ENCODE measurements around the gene DAPK1. TPM values are rescaled to one million over a fixed set of nuclear protein-coding genes. Genes with fewer than 3 reads are reported as not detected.

DAPK1 gene
- polyA plus RNA-seq, 2 of the 4 experiments (the other 2 are of a cell fraction), result 55.2 to 67.2 TPM

GRCh38 chr9:87564791-87565241, 67.1 kb downstream of the DAPK1 start (continued):
- TF ChIP-seq E2F6 (IDR thresholded peaks at IDR 0.05; ENCODE audit: borderline replicate concordance, low read depth), result no peak

- ChIA-PET CTCF (interaction anchor here (1.2 to 1.3 kb wide), 2 partner anchors 9 to 10 kb away, joined by 3 read pairs; no protein-coding TSS in a partner anchor), POLR2A (no interaction called here)
- ATAC-seq, result no peak
- H3K9me3 ChIP-seq, result no peaks in the 10 kb centered on the region
- DNase-seq (ENCODE audit: low read depth in 1 of 2, low spot score in 1 of 2), result no peak
- WGBS (ENCODE audit: missing lambda C conversion rate), result 81% methylated on average over 4 of the region's 4 CpGs
- H3K4me1 ChIP-seq, result peaks cover 48% of the 10 kb centered on the region
- FAIRE-seq, result no peak
- no peak for TF ChIP-seq CTCF (IDR thresholded peaks at IDR 0.05)
- TF ChIP-seq FOXS1 (CRISPR knock-in tag; IDR thresholded peaks at IDR 0.05), result no peak
- TF ChIP-seq CEBPB (IDR thresholded peaks at IDR 0.05), result no peak
- TF ChIP-seq NFE2L2 (conservative IDR thresholded peaks at IDR 0.05; ENCODE audit: low read length), result no peak
- no peak for TF ChIP-seq KDM5A (IDR thresholded peaks at IDR 0.05)
- TF ChIP-seq MAX (IDR thresholded peaks at IDR 0.05), result no peak
- no peak for TF ChIP-seq RCOR1 (IDR thresholded peaks at IDR 0.05; ENCODE audit: low read depth, low read length)
- TF ChIP-seq TFCP2L1 (CRISPR knock-in tag; IDR thresholded peaks at IDR 0.05), result no peak
- no peak for TF ChIP-seq GATA3 (IDR thresholded peaks at IDR 0.05; ENCODE audit: borderline replicate concordance)
- no peak for TF ChIP-seq HOXB5 (CRISPR knock-in tag; IDR thresholded peaks at IDR 0.05)
- TF ChIP-seq SREBF2 (IDR thresholded peaks at IDR 0.05), result no peak
- H3K27ac ChIP-seq, result no peak overlapping the region
- H3K4me3 ChIP-seq, result no peak overlapping the region
- H3K4me2 ChIP-seq, result no peak overlapping the region
Measured at GRCh38 chr9:87567001-87567400, 69.3 kb downstream of the DAPK1 start.

- H3K9me3 ChIP-seq, result no peaks in the 10 kb centered on the region
- H3K27ac ChIP-seq, result no peak overlapping the region
- ATAC-seq, result peak in 1 of 2 experiments; percentile 23; a peak in 2 of 6 replicates
- no peak overlapping the region for H3K4me2 ChIP-seq
- ChIA-PET POLR2A (no interaction called here), CTCF (interaction anchor here (0.7 to 1.3 kb wide), 3 partner anchors 10 to 17 kb away, joined by 3 read pairs; no protein-coding TSS in a partner anchor)
- peaks cover 49% of the 10 kb centered on the region for H3K4me1 ChIP-seq
- no peak overlapping the region for H3K4me3 ChIP-seq
- DNase-seq (ENCODE audit: low read depth in 1 of 2, low spot score in 1 of 2), result no peak
- 84% methylated on average over 7 of the region's 7 CpGs for WGBS (ENCODE audit: missing lambda C conversion rate)
- TF ChIP-seq HES2 (IDR thresholded peaks at IDR 0.05), result no peak
- TF ChIP-seq CEBPB (IDR thresholded peaks at IDR 0.05), result no peak
- TF ChIP-seq USF2 (IDR thresholded peaks at IDR 0.05), result no peak
- TF ChIP-seq BHLHE40 (IDR thresholded peaks at IDR 0.05; ENCODE audit: low read depth, low read length), result no peak
- no peak for FAIRE-seq
Measured at GRCh38 chr9:87567571-87567970, 69.9 kb downstream of the DAPK1 start.

- CTCF ChIA-PET, result interaction anchor here (0.7 to 1.3 kb wide), 2 partner anchors 11 to 17 kb away, joined by 3 read pairs; no protein-coding TSS in a partner anchor
- WGBS (ENCODE audit: missing lambda C conversion rate), result 96% methylated on average over 8 of the region's 9 CpGs
- TF ChIP-seq POLR2A (IDR thresholded peaks at IDR 0.05; ENCODE audit: low read length) (no peak), JUN (IDR thresholded peaks at IDR 0.05) (no peak), FOSB (CRISPR knock-in tag; IDR thresholded peaks at IDR 0.05) (no peak), ZC3H11A (IDR thresholded peaks at IDR 0.05) (no peak), POLR2AphosphoS2 (conservative IDR thresholded peaks at IDR 0.05; ENCODE audit: low read length) (no peak), RAD21 (conservative IDR thresholded peaks at IDR 0.05 in 1 of 2, IDR thresholded peaks at IDR 0.05 in 1 of 2) (no peak), PHF8 (IDR thresholded peaks at IDR 0.05; ENCODE audit: borderline replicate concordance, low read depth) (no peak), ESRRA (IDR thresholded peaks at IDR 0.05; ENCODE audit: borderline replicate concordance, low read length) (no peak), CBX8 (IDR thresholded peaks at IDR 0.05) (no peak), ZFP36 (IDR thresholded peaks at IDR 0.05; ENCODE audit: borderline replicate concordance, partially characterized antibody) (no peak), USF2 (IDR thresholded peaks at IDR 0.05) (no peak), NPAS2 (CRISPR knock-in tag; IDR thresholded peaks at IDR 0.05; ENCODE audit: borderline replicate concordance) (no peak), HDAC2 (IDR thresholded peaks at IDR 0.05) (no peak), FOSL2 (IDR thresholded peaks at IDR 0.05) (no peak), FOSL2 (CRISPR knock-in tag; IDR thresholded peaks at IDR 0.05) (no peak), BHLHE40 (IDR thresholded peaks at IDR 0.05; ENCODE audit: low read depth, low read length) (no peak), RCOR1 (IDR thresholded peaks at IDR 0.05; ENCODE audit: low read depth, low read length) (no peak)
Measured at GRCh38 chr9:87567983-87568382, 70.3 kb downstream of the DAPK1 start.

More at GRCh38 chr9:87567983-87568382, 70.3 kb downstream of the DAPK1 start:
- Histone ChIP-seq H3K27ac (no peak overlapping the region), H3K4me2 (no peak overlapping the region), H3K4me1 (peaks cover 49% of the 10 kb centered on the region), H3K4me3 (no peak overlapping the region), H3K9me3 (no peaks in the 10 kb centered on the region)
- POLR2A ChIA-PET, result interaction anchor here (0.5 kb wide), 1 partner anchor 14 kb away, joined by 6 read pairs; no protein-coding TSS in a partner anchor
- DNase-seq (ENCODE audit: low read depth in 1 of 2, low spot score in 1 of 2) (no peak), ATAC-seq (no peak), FAIRE-seq (no peak)

Measured in A549 (cell line).